ENCODE data around the gene FLNB. TPM values are rescaled to one million over a fixed set of nuclear protein-coding genes. Genes with fewer than 3 reads are reported as not detected.
A peak's percentile ranks its signal among the peaks of the same experiment; 100 is the strongest.

Gene FLNB
- total RNA-seq, 1 donor from 2014 or later = 52.8 TPM

DNA sequence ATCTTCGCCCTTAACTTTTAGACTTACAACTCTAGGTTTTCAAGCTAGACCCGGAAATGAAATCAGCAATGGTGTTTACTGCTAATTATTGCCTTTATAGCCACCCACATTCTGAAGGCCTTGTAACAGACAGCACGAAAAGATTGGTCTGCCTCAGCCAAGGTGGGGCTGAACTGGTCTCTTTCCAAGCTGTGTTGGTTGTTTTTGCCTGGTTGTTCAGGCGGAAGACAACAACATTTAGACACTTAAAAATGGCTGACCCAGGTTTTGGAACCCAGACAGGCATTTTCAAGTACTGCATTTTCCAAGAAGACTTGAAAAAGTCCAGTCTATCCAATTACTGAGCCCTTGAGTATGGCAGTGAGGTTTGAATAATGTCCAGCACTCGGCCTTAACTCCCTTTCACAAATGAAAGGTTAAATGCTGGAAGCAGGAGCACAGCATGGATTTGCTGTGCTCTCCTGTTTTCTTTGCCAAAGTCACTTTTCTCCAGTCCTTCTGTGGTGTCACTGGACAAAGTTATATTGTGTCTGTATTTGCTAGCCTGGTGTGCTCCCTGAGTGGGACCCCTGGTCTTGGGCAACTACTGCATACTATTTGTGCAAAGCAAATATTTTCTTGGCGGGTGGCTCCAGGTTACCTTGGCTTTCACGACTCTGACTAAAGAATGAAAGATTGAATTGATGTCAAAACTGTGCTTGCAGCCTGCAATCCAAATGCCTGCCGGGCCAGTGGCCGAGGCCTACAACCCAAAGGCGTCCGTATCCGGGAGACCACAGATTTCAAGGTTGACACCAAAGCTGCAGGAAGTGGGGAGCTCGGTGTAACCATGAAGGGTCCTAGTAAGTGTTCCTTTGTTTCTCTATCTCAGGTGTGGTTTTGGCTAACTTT is 93.5 kb downstream of the FLNB start:
- DNase-seq (ENCODE audit: low spot score) (peak; percentile 90), ATAC-seq (peak; percentile 74)

DNA sequence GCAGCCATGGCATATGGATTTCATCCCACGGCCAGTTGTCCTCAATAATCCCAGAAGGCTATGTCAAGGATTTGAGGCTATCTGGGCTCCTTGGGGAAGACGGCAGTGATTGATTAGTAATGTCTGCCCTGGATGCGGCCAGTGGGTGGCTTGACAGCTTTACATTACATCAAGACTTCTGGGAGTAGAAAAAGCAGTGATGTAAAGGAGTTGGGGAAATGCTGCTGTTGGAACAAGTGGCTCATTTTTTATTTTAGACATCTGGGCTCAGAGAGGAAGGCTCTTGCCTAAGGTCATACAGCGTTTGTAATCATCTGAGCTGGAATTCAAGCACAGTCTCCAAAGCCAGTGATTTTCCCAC is 94.1 kb downstream of the FLNB start:
- no peak for ATAC-seq
- no peak for DNase-seq (ENCODE audit: low spot score)

DNA sequence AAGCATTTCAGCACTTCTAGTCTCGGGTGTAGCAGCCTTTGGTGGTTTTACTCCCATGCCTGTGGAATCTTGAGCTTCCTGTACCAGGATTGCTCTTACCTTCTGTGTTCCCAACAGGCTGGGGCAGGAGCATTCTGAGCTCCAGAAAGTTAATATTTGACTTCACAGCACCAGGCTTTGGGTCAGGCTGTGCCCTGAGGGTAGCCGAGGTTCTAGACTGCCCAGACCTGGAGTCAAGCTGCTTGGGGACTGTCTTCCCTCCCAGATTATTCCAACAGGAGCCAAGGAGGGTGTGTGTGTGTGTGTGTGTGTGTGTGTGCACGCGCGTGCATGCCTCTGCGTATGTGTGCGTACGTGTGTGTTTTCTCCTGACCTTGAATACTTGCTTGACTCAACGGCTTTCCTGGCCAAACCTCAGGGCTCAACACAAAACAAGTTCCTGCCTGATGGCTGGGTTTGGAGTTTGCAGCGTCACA is 94.8 kb downstream of the FLNB start:
- DNase-seq (ENCODE audit: low spot score) = peak; percentile 83
- peak; percentile 76 for ATAC-seq

DNA sequence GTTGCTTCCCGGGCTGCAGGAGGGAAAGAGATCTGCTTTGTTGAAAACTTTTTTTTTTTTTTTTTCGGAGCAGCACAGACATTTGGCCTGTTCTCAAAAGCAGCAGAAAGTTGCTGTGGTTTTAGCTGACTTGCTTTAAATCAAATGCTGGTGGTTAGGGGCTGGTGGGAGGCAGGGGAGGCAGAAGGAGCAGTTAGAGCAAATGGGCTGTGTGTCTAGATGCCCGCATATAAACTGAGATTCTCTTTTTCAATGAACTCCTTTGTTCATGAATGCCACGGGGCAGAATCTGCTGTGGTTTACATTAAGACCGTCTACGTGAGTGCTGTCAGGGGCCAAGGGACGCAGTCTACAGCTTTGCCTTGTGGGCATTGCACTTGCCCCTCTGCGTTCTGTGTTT is 95.9 kb downstream of the FLNB start:
- no peak for ATAC-seq
- DNase-seq (ENCODE audit: low spot score) = no peak

DNA sequence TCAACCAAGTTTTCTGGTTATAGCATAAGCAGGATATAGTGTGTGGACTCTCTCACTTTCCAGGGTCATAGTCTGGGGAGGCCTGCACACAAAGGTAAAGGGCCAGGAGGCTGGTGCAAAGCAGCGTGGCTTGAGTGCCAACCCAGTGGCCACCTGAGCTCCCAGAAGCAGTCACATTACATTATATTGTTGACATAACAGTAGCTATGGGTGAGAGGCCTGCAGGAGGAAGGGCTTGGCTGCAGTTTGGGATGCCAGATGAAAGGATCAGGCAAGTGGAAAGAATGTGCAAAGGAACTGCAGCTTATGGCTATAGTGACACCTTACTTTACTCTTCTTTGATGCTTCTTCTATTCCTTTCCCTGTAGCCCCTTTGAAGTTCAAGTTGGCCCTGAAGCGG is 96.5 kb downstream of the FLNB start:
- DNase-seq (ENCODE audit: low spot score) (peak; percentile 60), ATAC-seq (peak; percentile 36)

DNA sequence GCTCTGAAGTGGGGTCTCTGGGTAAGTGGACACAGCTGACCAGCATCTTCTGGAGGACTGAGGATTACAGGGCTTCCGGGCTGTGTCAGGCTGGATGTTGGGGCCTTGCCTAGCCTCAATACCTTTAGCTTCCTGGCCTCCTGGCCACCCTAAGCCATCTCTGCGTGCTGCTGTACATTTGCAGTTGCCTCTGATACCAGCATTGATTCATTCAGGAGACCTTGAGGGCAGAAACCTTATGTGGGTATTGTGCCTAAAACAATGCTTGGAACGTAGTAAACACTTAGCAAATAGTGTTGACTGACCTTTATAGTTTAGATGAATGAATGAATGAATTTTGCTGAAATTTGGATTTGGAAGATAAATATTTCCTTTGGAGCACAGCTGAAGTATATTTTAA is 97.0 kb downstream of the FLNB start:
- no peak for DNase-seq (ENCODE audit: low spot score)

DNA sequence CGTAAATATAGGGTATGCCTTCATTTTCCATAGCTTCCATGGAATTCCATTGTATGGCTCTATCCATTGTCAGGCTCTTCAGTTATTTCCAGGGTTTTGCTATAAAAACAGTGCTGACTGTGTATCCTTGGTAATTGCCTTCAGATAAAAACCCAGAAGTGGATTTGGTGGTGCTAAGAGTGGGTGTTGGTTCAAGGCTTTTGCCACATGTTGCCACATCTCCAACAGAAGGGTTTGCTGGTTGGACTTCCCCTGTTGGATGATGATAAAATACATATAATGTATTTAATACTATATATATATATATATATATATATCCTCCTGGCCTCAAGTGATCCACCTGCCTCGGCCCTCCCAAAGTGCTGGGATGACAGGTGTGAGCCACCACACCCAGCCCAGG is 97.8 kb downstream of the FLNB start:
- no peak for ATAC-seq
- no peak for DNase-seq (ENCODE audit: low spot score)

More for the DNA sequence above, 97.0 kb downstream of the FLNB start:
- ATAC-seq = no peak

DNA sequence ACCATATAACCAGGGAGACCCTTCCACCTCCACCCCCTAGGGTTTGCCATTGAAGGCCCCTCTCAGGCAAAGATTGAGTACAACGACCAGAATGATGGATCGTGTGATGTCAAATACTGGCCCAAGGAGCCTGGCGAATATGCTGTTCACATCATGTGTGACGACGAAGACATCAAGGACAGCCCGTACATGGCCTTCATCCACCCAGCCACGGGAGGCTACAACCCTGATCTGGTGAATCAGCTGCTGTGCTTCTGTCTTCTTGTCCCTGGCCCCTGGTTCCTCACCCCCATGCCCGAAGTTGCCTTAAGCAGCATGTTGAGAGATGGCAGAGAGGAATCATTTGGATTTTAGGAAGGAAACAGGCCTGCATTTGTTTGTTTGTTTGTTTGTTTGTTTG is 98.4 kb downstream of the FLNB start:
- no peak for ATAC-seq
- no peak for DNase-seq (ENCODE audit: low spot score)

DNA sequence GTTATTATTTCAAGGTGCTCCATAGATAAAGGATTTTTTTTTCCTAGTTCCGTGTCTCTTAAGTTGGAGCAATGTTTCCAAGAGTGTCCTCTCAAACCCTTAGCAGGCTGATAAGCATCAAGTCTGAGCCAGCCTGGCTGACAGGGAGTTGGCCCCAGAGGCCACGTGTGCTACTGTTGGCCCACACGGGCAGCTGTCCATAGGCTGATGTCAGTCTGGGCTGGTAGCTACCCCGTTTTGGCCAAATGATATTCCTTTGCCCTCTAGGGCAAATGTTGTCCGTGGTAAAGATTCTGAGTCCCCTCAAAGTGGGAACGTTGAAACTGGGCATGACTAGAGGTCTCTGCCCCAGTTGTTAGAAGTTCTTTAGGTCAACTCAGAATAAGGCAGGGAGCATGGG is 99.4 kb downstream of the FLNB start:
- ATAC-seq = peak; percentile 72

DNA sequence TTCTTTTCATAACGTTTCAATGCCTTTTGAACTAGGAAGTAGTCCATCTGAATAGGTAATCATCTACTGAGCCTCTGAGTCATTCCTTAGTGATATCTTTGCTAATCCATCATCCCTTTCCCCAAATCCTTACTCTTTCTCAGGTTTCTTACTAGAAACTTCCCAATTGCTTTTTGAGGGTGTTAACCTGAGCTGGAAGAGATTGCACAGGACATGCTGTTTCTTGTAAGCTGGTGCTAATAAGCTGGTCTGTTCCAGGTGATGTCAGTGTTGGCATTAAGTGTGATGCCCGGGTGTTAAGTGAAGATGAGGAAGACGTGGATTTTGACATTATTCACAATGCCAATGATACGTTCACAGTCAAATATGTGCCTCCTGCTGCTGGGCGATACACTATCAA is 101.5 kb downstream of the FLNB start:
- no peak for ATAC-seq
- no peak for DNase-seq (ENCODE audit: low spot score)

More for the DNA sequence above, 99.4 kb downstream of the FLNB start:
- peak; percentile 90 for DNase-seq (ENCODE audit: low spot score)

DNA sequence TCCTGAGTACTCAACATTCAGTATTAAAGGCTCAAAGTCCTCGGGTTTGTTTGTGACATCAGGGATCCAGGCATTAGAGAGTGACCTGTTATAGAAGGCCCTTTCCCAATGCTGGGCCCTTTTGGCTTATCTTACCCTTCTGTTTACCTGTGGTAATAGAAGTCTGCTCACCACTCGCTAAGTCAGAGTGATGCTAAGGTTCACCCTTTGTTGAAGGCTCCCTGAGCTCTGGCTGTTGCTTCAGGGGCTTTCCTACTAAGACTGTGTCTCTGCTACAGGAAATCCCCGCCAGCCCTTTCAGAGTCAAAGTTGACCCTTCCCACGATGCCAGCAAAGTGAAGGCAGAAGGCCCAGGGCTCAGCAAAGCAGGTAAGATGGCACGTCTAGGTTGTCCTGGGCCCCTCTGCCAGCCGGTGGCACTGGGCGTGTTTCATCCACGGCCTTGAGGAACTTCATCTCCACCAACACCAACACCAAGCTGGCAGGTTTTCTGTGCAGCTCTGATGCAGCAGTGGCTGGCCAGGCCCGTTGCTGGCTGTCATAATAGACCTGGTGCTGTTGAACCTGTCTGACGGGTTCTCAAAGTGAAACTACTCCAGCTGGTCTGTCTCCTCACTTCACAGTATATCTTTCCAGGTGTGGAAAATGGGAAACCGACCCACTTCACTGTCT is 103.4 kb downstream of the FLNB start:
- ATAC-seq = peak; percentile 82
- peak; percentile 72 for DNase-seq (ENCODE audit: low spot score)

DNA sequence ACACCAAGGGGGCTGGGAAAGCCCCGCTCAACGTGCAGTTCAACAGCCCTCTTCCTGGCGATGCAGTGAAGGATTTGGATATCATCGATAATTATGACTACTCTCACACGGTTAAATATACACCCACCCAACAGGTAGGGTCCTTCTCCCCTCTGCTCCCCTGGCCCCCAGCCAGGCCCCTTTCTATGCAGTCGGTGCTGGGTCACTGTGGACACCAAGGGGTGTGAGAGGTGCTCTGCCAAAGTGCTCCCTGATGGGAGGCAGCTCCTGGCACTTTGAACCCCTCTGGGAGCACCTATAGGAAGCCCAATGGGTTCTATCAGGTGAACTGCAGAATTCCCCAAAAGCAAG is 103.9 kb downstream of the FLNB start:
- ATAC-seq = no peak
- DNase-seq (ENCODE audit: low spot score) = no peak

DNA sequence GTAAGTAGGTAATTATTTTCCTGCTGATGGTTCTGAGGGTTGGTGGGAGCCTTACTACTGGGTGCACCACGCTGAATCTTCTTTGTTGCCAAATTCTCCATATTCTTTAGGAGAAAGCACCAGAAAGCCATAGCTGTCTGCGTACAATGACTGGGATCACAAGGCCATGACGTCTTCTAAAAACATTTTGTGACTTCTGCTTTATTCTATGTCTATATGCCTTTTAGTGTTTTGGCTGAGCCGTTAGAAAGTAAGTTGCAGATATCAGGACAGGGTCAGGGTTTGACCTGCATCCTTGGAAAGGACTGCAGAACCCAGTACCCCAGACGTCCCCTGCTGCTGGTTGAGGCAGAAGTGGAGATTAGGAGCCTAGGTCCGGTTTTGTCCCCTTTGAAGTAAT is 107.0 kb downstream of the FLNB start:
- ATAC-seq (no peak), DNase-seq (ENCODE audit: low spot score) (no peak)

DNA sequence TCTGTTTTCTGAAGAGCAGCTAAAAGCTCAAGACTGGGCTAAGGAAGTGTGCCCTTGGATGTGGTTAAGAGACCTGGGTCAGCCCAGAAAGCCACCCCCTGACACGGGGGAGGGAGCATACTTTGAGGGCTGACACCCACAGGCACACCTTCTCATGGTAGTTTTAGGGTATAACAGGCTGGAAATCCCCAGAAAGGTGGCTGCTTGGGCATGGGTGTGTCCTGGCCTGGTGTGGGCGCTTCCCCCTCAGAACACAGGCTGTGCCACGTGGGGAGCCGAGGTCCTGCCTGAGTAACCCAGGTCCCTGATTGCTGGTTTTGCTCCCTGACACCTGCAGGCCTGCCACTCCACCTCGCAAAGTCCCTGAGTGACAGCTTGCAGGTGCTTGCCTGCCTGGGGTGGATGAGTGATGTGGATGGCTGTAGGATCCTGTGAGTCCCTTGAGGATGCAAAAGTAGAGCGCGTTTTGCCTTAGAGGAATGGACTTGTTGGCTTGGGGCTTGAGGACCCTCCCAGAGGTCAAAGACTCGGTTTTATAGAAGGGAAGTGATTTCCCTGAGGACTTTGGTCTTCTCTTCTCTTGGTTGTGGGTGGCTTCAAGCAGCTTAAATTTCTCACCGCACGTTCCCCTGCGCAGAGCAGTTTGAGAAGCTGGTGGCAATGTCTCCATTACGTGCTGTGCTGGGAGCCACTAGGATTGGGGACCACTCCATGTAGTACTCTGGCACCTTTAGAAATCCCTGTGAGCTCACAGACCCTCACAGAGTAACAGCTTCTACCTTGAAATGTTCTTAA is 108.1 kb downstream of the FLNB start:
- DNase-seq (ENCODE audit: low spot score) (no peak), ATAC-seq (no peak)

DNA sequence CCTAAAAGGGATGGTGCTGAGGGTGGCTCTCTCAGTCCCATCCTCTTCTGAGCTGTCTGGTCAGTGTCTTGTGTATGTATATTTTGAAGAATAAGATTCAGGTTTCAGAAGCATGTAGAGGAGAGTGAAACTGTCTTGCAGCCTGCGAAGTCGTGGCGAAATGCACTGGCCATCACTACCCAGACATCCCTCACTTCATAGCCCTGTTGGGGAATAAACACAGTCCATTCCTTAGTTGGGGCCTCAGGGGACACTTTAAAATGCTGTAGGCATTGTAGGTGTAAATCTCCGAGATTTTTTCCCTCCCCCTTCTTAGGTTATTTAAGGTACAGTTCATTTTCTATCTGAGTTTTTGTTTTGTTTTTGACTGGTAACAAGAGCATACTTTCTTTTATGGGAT is 108.8 kb downstream of the FLNB start:
- DNase-seq (ENCODE audit: low spot score) (no peak), ATAC-seq (peak; percentile 2)

DNA sequence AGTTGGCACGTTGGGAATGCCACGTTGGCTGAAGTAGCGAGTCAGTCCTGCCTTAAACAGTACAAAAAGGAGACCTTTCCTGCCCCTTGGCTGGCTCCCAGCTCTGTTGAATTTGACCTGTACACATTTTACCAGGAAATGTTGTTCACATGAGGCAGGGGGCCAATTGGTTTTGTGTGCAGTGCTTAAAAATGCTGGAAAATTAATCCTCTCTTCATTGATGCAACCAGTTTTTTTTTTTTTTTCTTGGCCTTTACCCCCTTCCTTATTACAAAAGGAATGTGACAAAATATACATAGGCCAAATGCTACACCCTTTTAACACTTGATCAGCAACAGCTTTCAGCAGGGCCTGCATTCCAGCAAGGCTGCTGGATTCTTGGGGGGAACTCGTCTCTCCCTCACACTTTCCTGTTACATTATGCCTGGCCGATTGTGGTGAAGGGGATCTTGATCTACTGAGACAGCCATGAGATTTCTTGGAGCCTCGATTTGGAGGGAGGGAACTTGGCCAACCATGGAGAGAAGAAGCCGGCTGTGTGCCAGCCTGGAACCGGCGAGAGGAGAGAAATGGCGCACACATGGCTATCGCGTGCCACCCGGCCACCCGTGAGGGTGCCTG is 109.4 kb downstream of the FLNB start:
- DNase-seq (ENCODE audit: low spot score) (peak; percentile 95), ATAC-seq (peak; percentile 74)

DNA sequence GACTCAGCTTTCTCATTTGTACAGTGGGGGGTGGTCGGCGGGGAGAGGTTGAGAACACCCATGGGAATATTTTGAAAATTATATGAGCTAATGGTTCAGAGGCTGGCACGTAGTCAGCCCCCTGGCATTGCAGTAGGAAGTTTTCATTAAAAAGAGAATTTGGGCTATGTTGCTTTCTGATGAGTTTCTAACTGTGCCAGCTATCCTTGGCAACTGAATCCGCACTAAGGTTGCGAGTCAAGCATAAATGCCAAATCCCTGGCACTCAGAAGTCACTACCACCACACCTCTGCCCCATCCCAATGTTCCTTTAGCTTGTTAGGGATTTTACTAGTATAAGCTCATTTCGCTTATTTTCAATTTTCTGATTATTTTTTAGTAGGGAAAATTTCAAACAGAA is 111.0 kb downstream of the FLNB start:
- DNase-seq (ENCODE audit: low spot score) = no peak
- no peak for ATAC-seq

DNA sequence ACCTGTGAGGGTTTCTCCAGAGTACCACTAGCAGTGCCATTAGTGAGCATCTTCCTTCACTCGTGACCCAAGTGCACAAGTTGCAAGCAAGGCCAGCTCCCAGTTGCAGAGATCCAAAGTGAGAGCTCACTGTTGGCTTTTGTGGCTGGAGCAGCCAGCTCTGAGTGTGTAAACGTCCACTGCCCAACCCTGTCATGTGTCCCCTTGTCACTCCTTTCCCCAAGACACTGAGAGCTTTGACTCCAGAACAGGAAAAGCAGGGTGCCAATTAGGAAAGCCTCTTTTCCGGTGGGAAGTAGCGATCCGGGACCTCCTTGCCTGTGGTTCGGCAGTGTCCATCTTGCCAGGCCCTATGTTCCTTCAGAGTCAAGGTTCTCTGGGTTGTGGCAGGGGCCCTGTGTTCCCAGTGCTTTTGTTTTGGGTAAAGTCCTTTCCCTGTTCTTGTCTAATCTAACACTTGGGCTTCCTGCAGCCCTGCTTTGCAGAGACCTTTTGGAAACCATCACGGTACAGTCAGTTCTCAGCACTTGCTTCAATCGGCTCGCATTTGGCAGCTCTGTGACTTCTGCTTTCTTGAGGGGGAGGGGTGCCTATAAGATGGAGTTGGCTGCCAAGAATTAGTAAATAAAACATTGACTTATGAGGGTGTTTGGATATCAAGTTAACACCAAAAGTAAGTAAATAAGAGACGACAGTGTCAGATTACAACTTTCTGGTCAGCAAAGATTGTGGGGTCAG is 112.0 kb downstream of the FLNB start:
- DNase-seq (ENCODE audit: low spot score) (peak; percentile 54), ATAC-seq (peak; percentile 42)

DNA sequence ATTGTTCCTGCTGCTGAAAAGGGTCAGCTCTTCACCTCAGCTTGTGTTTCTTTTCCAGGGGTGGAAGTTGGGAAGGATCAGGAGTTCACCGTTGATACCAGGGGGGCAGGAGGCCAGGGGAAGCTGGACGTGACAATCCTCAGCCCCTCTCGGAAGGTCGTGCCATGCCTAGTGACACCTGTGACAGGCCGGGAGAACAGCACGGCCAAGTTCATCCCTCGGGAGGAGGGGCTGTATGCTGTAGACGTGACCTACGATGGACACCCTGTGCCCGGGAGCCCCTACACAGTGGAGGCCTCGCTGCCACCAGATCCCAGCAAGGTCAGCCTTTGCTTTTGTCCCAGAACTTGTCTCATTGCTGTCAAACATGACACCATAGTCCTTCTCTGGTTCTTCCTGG is 113.0 kb downstream of the FLNB start:
- ATAC-seq = no peak
- no peak for DNase-seq (ENCODE audit: low spot score)

DNA sequence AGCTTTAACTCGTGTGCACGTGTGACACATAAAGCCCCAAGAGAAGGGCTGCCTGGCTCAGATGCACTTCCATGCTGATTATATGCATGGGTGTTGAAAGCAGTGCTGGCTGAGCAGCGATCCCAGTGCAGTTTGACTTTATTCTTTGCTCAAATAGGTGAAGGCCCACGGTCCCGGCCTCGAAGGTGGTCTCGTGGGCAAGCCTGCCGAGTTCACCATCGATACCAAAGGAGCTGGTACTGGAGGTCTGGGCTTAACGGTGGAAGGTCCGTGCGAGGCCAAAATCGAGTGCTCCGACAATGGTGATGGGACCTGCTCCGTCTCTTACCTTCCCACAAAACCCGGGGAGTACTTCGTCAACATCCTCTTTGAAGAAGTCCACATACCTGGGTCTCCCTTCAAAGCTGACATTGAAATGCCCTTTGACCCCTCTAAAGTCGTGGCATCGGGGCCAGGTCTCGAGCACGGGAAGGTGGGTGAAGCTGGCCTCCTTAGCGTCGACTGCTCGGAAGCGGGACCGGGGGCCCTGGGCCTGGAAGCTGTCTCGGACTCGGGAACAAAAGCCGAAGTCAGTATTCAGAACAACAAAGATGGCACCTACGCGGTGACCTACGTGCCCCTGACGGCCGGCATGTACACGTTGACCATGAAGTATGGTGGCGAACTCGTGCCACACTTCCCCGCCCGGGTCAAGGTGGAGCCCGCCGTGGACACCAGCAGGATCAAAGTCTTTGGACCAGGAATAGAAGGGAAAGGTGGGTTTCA is 114.9 kb downstream of the FLNB start:
- ATAC-seq (no peak), DNase-seq (ENCODE audit: low spot score) (no peak)
